SK-N-SH treated with all-trans-retinoic acid at 6 μM for 48 hours (cell line): ENCODE data around the gene NDE1.

ENCODE experiments used
- ATAC-seq: fragments of 200-7000 bp; cut with Tn5 transposase; 3 replicates; pipeline ENCODE4 v1.9.1; 2020; ENCODE audit warnings: mild to moderate bottlenecking, moderate library complexity
- ARNTL ChIP-seq: fragments of 450-650 bp; formaldehyde crosslinking; IDR thresholded peaks from 2 replicates; pipeline ENCODE4 v1.5.0; 2020; ENCODE audit warnings: low read depth, mild to moderate bottlenecking, moderate library complexity, borderline replicate concordance
- BACH2 ChIP-seq: fragments of 250-450 bp; sonication (Bioruptor Pico); IDR thresholded peaks from 2 replicates; pipeline ENCODE4 v1.9.0; 2021; ENCODE audit warnings: mild to moderate bottlenecking, borderline replicate concordance
- CREB5 ChIP-seq: fragments of 250-450 bp; sonication (Bioruptor Pico); IDR thresholded peaks from 2 replicates; pipeline ENCODE4 v1.5.1; 2020; ENCODE audit warnings: low read depth, mild to moderate bottlenecking, moderate library complexity
- CSDC2 ChIP-seq: fragments of 250-450 bp; sonication (Bioruptor Pico); IDR thresholded peaks from 2 replicates; pipeline ENCODE4 v1.5.0; 2020; ENCODE audit warnings: mild to moderate bottlenecking, moderate library complexity
- ESRRG ChIP-seq: fragments of 250-450 bp; sonication (Bioruptor Pico); IDR thresholded peaks from 2 replicates; pipeline ENCODE4 v1.6.1; 2021; ENCODE audit warnings: mild to moderate bottlenecking
- GLIS3 ChIP-seq: fragments of 250-450 bp; sonication (Bioruptor Pico); IDR thresholded peaks from 2 replicates; pipeline ENCODE4 v1.5.0; 2020; ENCODE audit warnings: mild to moderate bottlenecking, moderate library complexity
- ISL1 ChIP-seq: fragments of 250-450 bp; sonication (Bioruptor Pico); IDR thresholded peaks from 2 replicates; pipeline ENCODE4 v2.1.2; 2022; ENCODE audit warnings: mild to moderate bottlenecking, moderate library complexity
- OSR1 ChIP-seq: fragments of 250-450 bp; sonication (Bioruptor Pico); IDR thresholded peaks from 2 replicates; pipeline ENCODE4 v1.8.0; 2022; ENCODE audit warnings: moderate library complexity, mild to moderate bottlenecking, inconsistent platforms
- PATZ1 ChIP-seq: fragments of 250-450 bp; sonication (Bioruptor Pico); IDR thresholded peaks from 2 replicates; pipeline ENCODE4 v1.8.0; 2020; ENCODE audit warnings: mild to moderate bottlenecking, moderate library complexity, borderline replicate concordance
- POU6F1 ChIP-seq: fragments of 250-450 bp; sonication (Bioruptor Pico); IDR thresholded peaks from 2 replicates; pipeline ENCODE4 v1.8.0; 2021; ENCODE audit warnings: low read depth, mild to moderate bottlenecking, moderate library complexity, borderline replicate concordance
- PPARA ChIP-seq: fragments of 250-450 bp; sonication (Bioruptor Pico); IDR thresholded peaks from 2 replicates; pipeline ENCODE4 v1.5.0; 2020; ENCODE audit warnings: mild to moderate bottlenecking, borderline replicate concordance
- TCF4 ChIP-seq: fragments of 250-450 bp; sonication (Bioruptor Pico); IDR thresholded peaks from 2 replicates; pipeline ENCODE4 v1.8.0; 2021; ENCODE audit warnings: mild to moderate bottlenecking, moderate library complexity, borderline replicate concordance
- TOX ChIP-seq: fragments of 250-450 bp; sonication (Bioruptor Pico); IDR thresholded peaks from 2 replicates; pipeline ENCODE4 v1.8.0; 2021; ENCODE audit warnings: mild to moderate bottlenecking, moderate library complexity, borderline replicate concordance
- TSHZ2 ChIP-seq: fragments of 250-450 bp; sonication (Bioruptor Pico); IDR thresholded peaks from 2 replicates; pipeline ENCODE4 v1.5.0; 2020; ENCODE audit warnings: mild to moderate bottlenecking, moderate library complexity
- ZC3H10 ChIP-seq: fragments of 250-450 bp; sonication (Bioruptor Pico); IDR thresholded peaks from 2 replicates; pipeline ENCODE4 v1.5.1; 2021; ENCODE audit warnings: mild to moderate bottlenecking, moderate library complexity
- ZFP3 ChIP-seq: fragments of 250-450 bp; sonication (Bioruptor Pico); IDR thresholded peaks from 2 replicates; pipeline ENCODE4 v1.5.0; 2020; ENCODE audit warnings: mild to moderate bottlenecking, moderate library complexity
- ZNF565 ChIP-seq: fragments of 450-650 bp; formaldehyde crosslinking; conservative IDR thresholded peaks from 2 replicates; pipeline ENCODE4 v1.5.0; 2020; ENCODE audit warnings: low read depth, mild to moderate bottlenecking, moderate library complexity
- ZNF70 ChIP-seq: fragments of 450-650 bp; formaldehyde crosslinking; IDR thresholded peaks from 2 replicates; pipeline ENCODE4 v1.5.0; 2020; ENCODE audit warnings: mild to moderate bottlenecking, moderate library complexity
- ZNF8 ChIP-seq: fragments of 450-650 bp; formaldehyde crosslinking; IDR thresholded peaks from 2 replicates; pipeline ENCODE4 v1.5.0; 2020; ENCODE audit warnings: mild to moderate bottlenecking, moderate library complexity

Gene NDE1

GRCh38 chr16:15672514-15673167, 22.6 kb downstream of the NDE1 start:
- no peak for ATAC-seq

GRCh38 chr16:15674571-15674970, 24.5 kb downstream of the NDE1 start:
- no peak for ATAC-seq
- TF ChIP-seq ZNF70 (CRISPR knock-in tag) = no peak
- TF ChIP-seq POU6F1 (CRISPR knock-in tag) = no peak
- TF ChIP-seq, all 23 proteins: peak for 0

More at GRCh38 chr16:15672514-15673167, 22.6 kb downstream of the NDE1 start:
- no peak for TF ChIP-seq ARNTL (CRISPR knock-in tag)
- no peak for TF ChIP-seq PATZ1
- no peak for TF ChIP-seq ZFP3
- 0 out of 2 replicates have a peak, but pooled peaks have one; percentile 8 for TF ChIP-seq ISL1

- ATAC-seq = no peak
- TF ChIP-seq TOX = no peak
- no peak for TF ChIP-seq ISL1
- no peak for TF ChIP-seq ZNF565 (CRISPR knock-in tag)
- TF ChIP-seq OSR1 = no peak
- no peak for TF ChIP-seq CSDC2 (CRISPR knock-in tag)
- TF ChIP-seq GLIS3 (CRISPR knock-in tag) = no peak
- TF ChIP-seq ZNF70 (CRISPR knock-in tag) = no peak
- no peak for TF ChIP-seq PPARA (CRISPR knock-in tag)
- no peak for TF ChIP-seq BACH2 (CRISPR knock-in tag)
- no peak for TF ChIP-seq POU6F1 (CRISPR knock-in tag)
- TF ChIP-seq CREB5 (CRISPR knock-in tag) = no peak
- no peak for TF ChIP-seq TCF4
- TF ChIP-seq ZC3H10 (CRISPR knock-in tag) = no peak
Observed at GRCh38 chr16:15676506-15676905, 26.5 kb downstream of the NDE1 start.

- ATAC-seq = no peak
Observed at GRCh38 chr16:15677447-15677846, 27.4 kb downstream of the NDE1 start.

More at GRCh38 chr16:15677447-15677846, 27.4 kb downstream of the NDE1 start:
- no peak for TF ChIP-seq CREB5 (CRISPR knock-in tag)
- TF ChIP-seq ZNF565 (CRISPR knock-in tag) = no peak
- TF ChIP-seq PATZ1 = no peak
- TF ChIP-seq TSHZ2 (CRISPR knock-in tag) = no peak
- TF ChIP-seq ZNF8 = no peak
- no peak for TF ChIP-seq ESRRG (CRISPR knock-in tag)
- no peak for TF ChIP-seq GLIS3 (CRISPR knock-in tag)
- no peak for TF ChIP-seq ISL1
- TF ChIP-seq ZNF70 (CRISPR knock-in tag) = no peak
